G401 (cell line): ENCODE data around the gene POLR3C. TPM values are rescaled to one million over a fixed set of nuclear protein-coding genes. Genes with fewer than 3 reads are reported as not detected.

Source experiments
- DNase-seq: peaks from one replicate; pipeline ENCODE4 v3.0.0-alpha.2; 2015; ENCODE audit warnings: low spot score
- in situ Hi-C: cut with HindIII; loops from 2 replicates; pipeline ENCODE4 v1.10.0; 2016; ENCODE audit warnings: low sequenced_read_pairs, mixed read lengths
- total RNA-seq: library from RNA; depleted of rRNA; stranded (reverse); fragments of >200 nt; shearing (Covaris generic); gene quantifications from 2 replicates; pipeline ENCODE4 v1.2.3, GENCODE V29; 2014; rRNA removed

Gene POLR3C
- total RNA-seq, 1 experiment from 2014 or later, result 28.1 TPM

DNA sequence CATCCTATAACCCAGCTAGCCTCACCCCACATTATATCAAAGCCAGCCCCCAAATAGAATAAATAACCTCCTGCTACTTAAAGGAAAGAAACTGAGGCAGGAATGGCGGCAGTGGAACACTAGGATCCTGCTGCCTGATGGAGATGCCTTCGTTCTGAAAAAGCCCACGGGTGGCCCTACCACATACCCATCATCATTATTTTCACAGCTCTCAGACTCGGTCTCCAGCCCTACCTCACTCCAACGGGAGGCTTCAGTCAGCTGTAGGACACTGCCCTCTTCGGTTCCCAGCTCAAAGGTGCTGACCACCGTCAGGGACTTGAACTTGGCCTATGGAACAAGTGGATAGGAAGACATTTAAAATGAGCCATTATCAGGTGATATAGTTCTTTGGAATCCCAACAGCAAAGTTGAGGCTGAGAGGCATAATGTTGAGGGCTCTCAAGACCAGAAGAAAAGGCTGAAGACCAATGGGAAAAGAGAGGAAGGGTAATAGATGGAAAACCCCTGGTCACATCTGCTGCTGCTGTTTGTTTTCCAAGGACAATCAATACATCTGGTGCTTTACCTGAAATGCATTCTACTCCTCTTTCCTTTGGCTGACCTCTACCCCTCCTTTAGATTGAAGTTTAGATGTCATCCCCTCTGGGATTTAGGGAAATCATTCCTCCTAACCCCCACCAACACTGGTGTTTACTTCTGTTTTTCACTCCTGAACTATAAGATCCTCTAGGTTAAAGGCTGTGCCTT is 69.5 kb downstream of the POLR3C start:
- no peak for DNase-seq
- in situ Hi-C loops, result no loop called here

Other genes starting within 250 kb of the POLR3C start
- 30.5 and 46.6 TPM in 2 replicates for gene GPR89A, start 216.2 kb upstream of the POLR3C start, total RNA-seq
- gene PDZK1, start 116.8 kb upstream of the POLR3C start, total RNA-seq, result 0.64 and 1.4 TPM in 2 replicates
- gene CD160, start 104.7 kb upstream of the POLR3C start, total RNA-seq, result not detected in 2 replicates
- gene RNF115, start 105 bp upstream of the POLR3C start, total RNA-seq, result 8.6 and 8.9 TPM in 2 replicates
- gene NUDT17, start 21.4 kb downstream of the POLR3C start, total RNA-seq, result 3.1 and 3.6 TPM in 2 replicates
- 10.3 and 14.1 TPM in 2 replicates for gene PIAS3, start 34.9 kb downstream of the POLR3C start, total RNA-seq
- not detected in 2 replicates for gene ANKRD35, start 61.7 kb downstream of the POLR3C start, total RNA-seq
- 0.27 and 0.74 TPM in 2 replicates for gene ITGA10, start 85.8 kb downstream of the POLR3C start, total RNA-seq
- gene PEX11B, start 94.5 kb downstream of the POLR3C start, total RNA-seq, result 18.2 and 31.9 TPM in 2 replicates
- 86.0 and 117 TPM in 2 replicates for gene RBM8A, start 103.3 kb downstream of the POLR3C start, total RNA-seq
- gene LIX1L, start 133.8 kb downstream of the POLR3C start, total RNA-seq, result 31.7 and 32.1 TPM in 2 replicates
- 2.5 and 16.1 TPM in 2 replicates for gene ANKRD34A, start 140.4 kb downstream of the POLR3C start, total RNA-seq
- gene POLR3GL, start 140.5 kb downstream of the POLR3C start, total RNA-seq, result 13.4 and 13.5 TPM in 2 replicates
- gene TXNIP, start 172.4 kb downstream of the POLR3C start, total RNA-seq, result 1.8 and 4.7 TPM in 2 replicates
- not detected in 2 replicates for gene HJV, start 197.5 kb downstream of the POLR3C start, total RNA-seq